Gastrocnemius medialis (tissue), 4 donors: ENCODE results near the gene SPPL3. TPM values are rescaled to one million over a fixed set of nuclear protein-coding genes. Genes with fewer than 3 reads are reported as not detected.

Experiments
- ATAC-seq, 2 donors: fragments of 150-250 bp; one replicate each; pipeline ENCODE4 v1.9.1; 2016
- DNase-seq, 2 donors: peaks; one replicate each; pipeline ENCODE4 v3.0.0-alpha.2; 2019
- H3K27ac ChIP-seq, 4 donors: fragments of 200-600 bp; sonication (generic); 1 replicate in 1 of 4; 2 replicates in 3 of 4; pipeline ENCODE4 v1.5.1; 2016 to 2018; ENCODE audit warnings: mild to moderate bottlenecking in 2 of 4, moderate library complexity in 1 of 4
- H3K27me3 ChIP-seq, 3 donors: fragments of 200-600 bp; sonication (generic) in 2 of 3; 1 replicate in 1 of 3; 2 replicates in 2 of 3; pipeline versions ENCODE4 v1.5.1 to v1.6.0; 2016 to 2019; ENCODE audit warnings: mild to moderate bottlenecking in 1 of 3, moderate library complexity in 1 of 3
- H3K36me3 ChIP-seq, 2 donors: fragments of 200-600 bp; sonication (generic) in 1 of 2; one replicate each; pipeline ENCODE4 v1.5.1; 2017 to 2018
- H3K4me1 ChIP-seq, 2 donors: fragments of 200-600 bp; sonication (generic) in 1 of 2; one replicate each; pipeline ENCODE4 v1.5.1; 2016 to 2017; ENCODE audit warnings: mild to moderate bottlenecking in 2 of 2
- H3K4me3 ChIP-seq, 4 donors: fragments of 200-600 bp; sonication (generic) in 3 of 4; 1 replicate in 1 of 4; 2 replicates in 3 of 4; pipeline ENCODE4 v1.5.1; 2016 to 2019; ENCODE audit warnings: mild to moderate bottlenecking in 2 of 4
- H3K9me3 ChIP-seq, 3 donors: fragments of 200-600 bp; sonication (generic) in 2 of 3; 1 replicate in 1 of 3; 2 replicates in 2 of 3; pipeline ENCODE4 v1.5.1; 2016 to 2019
- POLR2A ChIP-seq, 2 donors: fragments of 450-650 bp; IDR thresholded peaks; one replicate each; pipeline ENCODE4 v1.6.1; 2017; ENCODE audit warnings: antibody characterized with exemption in 2 of 2, mild to moderate bottlenecking in 2 of 2, moderate library complexity in 2 of 2
- in situ Hi-C, 4 donors: fragments of 200-750 bp; cut with MboI; loops; one replicate each; pipeline versions ENCODE4 v1.15.0 to v1.8.0; 2017; ENCODE audit warnings: low sequenced_read_pairs in 4 of 4
- intact Hi-C: fragments of 100-400 bp; cut with DNase I; formaldehyde crosslinking; loops from one replicate; pipeline ENCODE4 v1.15.1; 2023; ENCODE audit warnings: low total_unique reads
- total RNA-seq, 4 donors: library from RNA; depleted of rRNA; stranded (reverse); fragments of >200 nt; gene quantifications; one replicate each; pipeline versions ENCODE4 v1.1.0 to v1.2.3, GENCODE V29; 2016
- TF ChIP-seq, protein P1 (sequence below), 5 experiments: fragments of 450-650 bp in 3 of 5; fragments of 200-600 bp in 2 of 5; sonication (generic) in 2 of 5; IDR thresholded peaks in 4 of 5; conservative IDR thresholded peaks in 1 of 5; 1 replicate in 4 of 5; 2 replicates in 1 of 5; pipeline ENCODE4 v1.5.1; 2016 to 2019; ENCODE audit warnings: antibody characterized with exemption in 5 of 5, mild to moderate bottlenecking in 3 of 5, moderate library complexity in 3 of 5

SPPL3 gene
- total RNA-seq, 4 donors from 2014 or later, result 10.1 to 21.3 (median 10.6) TPM

DNA sequence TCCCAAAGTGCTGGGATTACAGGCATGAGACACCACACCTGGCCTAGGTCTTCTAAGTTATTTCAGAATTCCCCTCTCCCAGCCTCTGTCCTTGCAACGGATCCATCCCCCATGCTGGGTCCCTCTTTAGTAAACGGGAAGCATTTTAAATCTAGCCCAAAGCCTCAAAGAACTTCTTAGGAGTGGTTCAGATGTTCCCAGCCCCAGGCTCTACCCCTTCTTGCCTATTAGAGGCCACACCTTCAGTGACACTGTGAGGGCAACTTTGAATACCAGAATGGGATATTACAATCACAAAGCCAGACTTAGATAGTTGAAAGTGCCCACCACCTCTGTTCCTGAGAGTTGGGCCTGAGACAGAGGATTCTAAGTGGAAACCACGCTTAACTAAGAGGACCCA lies 18.1 kb upstream of the SPPL3 start:
- peaks cover 0 to 4% (median 0%) of the 10 kb centered on the region in 3 donors for H3K27me3 ChIP-seq
- H3K27ac ChIP-seq, result no peak overlapping the region
- TF ChIP-seq, protein P1, sequence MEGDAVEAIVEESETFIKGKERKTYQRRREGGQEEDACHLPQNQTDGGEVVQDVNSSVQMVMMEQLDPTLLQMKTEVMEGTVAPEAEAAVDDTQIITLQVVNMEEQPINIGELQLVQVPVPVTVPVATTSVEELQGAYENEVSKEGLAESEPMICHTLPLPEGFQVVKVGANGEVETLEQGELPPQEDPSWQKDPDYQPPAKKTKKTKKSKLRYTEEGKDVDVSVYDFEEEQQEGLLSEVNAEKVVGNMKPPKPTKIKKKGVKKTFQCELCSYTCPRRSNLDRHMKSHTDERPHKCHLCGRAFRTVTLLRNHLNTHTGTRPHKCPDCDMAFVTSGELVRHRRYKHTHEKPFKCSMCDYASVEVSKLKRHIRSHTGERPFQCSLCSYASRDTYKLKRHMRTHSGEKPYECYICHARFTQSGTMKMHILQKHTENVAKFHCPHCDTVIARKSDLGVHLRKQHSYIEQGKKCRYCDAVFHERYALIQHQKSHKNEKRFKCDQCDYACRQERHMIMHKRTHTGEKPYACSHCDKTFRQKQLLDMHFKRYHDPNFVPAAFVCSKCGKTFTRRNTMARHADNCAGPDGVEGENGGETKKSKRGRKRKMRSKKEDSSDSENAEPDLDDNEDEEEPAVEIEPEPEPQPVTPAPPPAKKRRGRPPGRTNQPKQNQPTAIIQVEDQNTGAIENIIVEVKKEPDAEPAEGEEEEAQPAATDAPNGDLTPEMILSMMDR (IDR thresholded peaks at IDR 0.05 in 4 of 5, conservative IDR thresholded peaks at IDR 0.05 in 1 of 5), result no peak
- no peak for TF ChIP-seq POLR2A (IDR thresholded peaks at IDR 0.05)
- DNase-seq, result no peak
- no peaks in the 10 kb centered on the region for H3K4me1 ChIP-seq
- no peaks in the 10 kb centered on the region for H3K36me3 ChIP-seq
- no peaks in the 10 kb centered on the region for H3K9me3 ChIP-seq
- H3K4me3 ChIP-seq, result no peak overlapping the region
- intact Hi-C loops (no loop called here), in situ Hi-C loops (no loop called here)
- no peak for ATAC-seq

- in situ Hi-C loops, result no loop called here
Observed at GRCh38 chr12:120921637-120922036, 17.5 kb upstream of the SPPL3 start.

DNA sequence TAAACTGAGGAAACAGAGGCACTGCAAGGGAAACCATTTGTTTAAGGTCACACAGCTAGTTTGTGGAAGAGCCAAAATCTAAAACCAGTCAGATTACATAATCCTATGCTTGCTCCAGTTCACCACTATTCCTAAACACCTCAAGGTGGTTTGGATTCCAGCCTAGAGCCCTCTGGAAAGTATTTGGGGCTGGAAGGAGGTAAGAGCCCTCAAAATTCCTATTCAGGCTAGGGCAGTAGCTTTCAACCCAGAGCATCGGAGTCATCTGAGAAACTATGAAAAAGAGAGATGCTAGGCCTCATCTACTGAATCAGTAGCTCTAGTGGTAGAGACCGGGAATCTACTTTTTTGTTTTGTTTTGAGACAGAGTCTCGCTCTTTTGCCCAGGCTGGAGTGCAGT lies 16.0 kb upstream of the SPPL3 start:
- in situ Hi-C loops (no loop called here), intact Hi-C loops (no loop called here)
- H3K27ac ChIP-seq, result no peak overlapping the region
- peaks cover 0 to 4% (median 0%) of the 10 kb centered on the region in 3 donors for H3K27me3 ChIP-seq
- DNase-seq, result no peak
- no peak overlapping the region for H3K4me3 ChIP-seq
- H3K9me3 ChIP-seq, result no peaks in the 10 kb centered on the region
- no peaks in the 10 kb centered on the region for H3K4me1 ChIP-seq
- ATAC-seq, result no peak
- no peaks in the 10 kb centered on the region for H3K36me3 ChIP-seq
- TF ChIP-seq, protein P1 (IDR thresholded peaks at IDR 0.05 in 4 of 5, conservative IDR thresholded peaks at IDR 0.05 in 1 of 5), result no peak
- no peak for TF ChIP-seq POLR2A (IDR thresholded peaks at IDR 0.05)

More at GRCh38 chr12:120921637-120922036, 17.5 kb upstream of the SPPL3 start:
- no peak for ATAC-seq
- no peak for DNase-seq
- intact Hi-C loops, result no loop called here
- Histone ChIP-seq H3K4me1 (no peaks in the 10 kb centered on the region), H3K27ac (no peak overlapping the region), H3K36me3 (no peaks in the 10 kb centered on the region), H3K27me3 (peaks cover 0 to 4% (median 0%) of the 10 kb centered on the region in 3 donors), H3K4me3 (no peak overlapping the region), H3K9me3 (no peaks in the 10 kb centered on the region)
- TF ChIP-seq POLR2A (IDR thresholded peaks at IDR 0.05), result no peak
- TF ChIP-seq, protein P1 (IDR thresholded peaks at IDR 0.05 in 4 of 5, conservative IDR thresholded peaks at IDR 0.05 in 1 of 5), result no peak

DNA sequence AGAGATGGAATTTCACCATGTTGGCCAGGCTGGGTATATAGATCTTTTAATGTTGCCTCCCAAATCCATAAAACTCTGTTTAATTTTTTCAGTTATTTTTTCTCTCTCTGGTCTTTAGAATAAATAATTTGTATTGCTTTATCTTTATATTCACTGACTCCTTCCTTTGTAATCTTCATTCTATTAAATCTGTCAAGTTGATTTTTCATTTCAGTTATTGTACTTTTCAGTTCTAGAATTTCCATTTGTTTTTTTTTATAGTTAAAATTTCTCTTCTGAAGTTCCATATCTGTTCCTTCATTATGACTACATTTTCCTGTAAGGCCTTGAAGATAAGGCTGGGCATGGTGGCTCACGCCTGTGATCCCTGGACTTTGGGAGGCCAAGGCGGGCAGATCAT lies 13.6 kb upstream of the SPPL3 start:
- TF ChIP-seq, protein P1 (IDR thresholded peaks at IDR 0.05 in 4 of 5, conservative IDR thresholded peaks at IDR 0.05 in 1 of 5), result no peak
- no peak for TF ChIP-seq POLR2A (IDR thresholded peaks at IDR 0.05)
- Histone ChIP-seq H3K36me3 (no peaks in the 10 kb centered on the region), H3K9me3 (no peaks in the 10 kb centered on the region), H3K4me3 (no peak overlapping the region), H3K4me1 (no peaks in the 10 kb centered on the region), H3K27me3 (peaks cover 0 to 4% (median 0%) of the 10 kb centered on the region in 3 donors), H3K27ac (no peak overlapping the region)
- intact Hi-C loops, result no loop called here
- no peak for ATAC-seq
- in situ Hi-C loops, result no loop called here
- no peak for DNase-seq

DNA sequence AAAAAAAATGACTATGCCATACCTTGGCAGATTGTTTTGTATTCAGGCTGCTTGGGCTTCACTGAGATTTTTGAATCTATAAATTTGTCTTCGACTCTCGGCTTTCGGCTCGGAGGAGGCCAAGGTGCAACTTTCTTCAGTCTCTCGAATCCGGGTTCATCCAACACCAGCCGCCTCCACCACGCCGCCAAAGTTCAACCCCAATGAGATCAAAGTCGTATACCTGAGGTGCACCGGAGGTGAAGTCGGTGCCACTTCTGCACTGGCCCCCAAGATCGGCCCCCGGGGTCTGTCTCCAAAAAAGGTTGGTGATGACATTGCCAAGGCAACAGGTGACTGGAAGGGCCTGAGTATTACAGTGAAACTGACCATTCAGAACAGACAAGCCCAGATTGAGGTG lies 12.4 kb upstream of the SPPL3 start:
- ATAC-seq (no peak), DNase-seq (no peak)
- no peaks in the 10 kb centered on the region for H3K36me3 ChIP-seq
- in situ Hi-C loops (no loop called here), intact Hi-C loops (no loop called here)
- H3K4me1 ChIP-seq, result no peaks in the 10 kb centered on the region
- H3K27me3 ChIP-seq, result peaks cover 0 to 4% (median 0%) of the 10 kb centered on the region in 3 donors
- H3K27ac ChIP-seq, result no peak overlapping the region
- TF ChIP-seq POLR2A (IDR thresholded peaks at IDR 0.05), result no peak
- TF ChIP-seq, protein P1 (IDR thresholded peaks at IDR 0.05 in 4 of 5, conservative IDR thresholded peaks at IDR 0.05 in 1 of 5), result no peak
- no peaks in the 10 kb centered on the region for H3K9me3 ChIP-seq
- H3K4me3 ChIP-seq, result no peak overlapping the region
